Measurements from ENCODE around the gene RIOK3. TPM values are rescaled to one million over a fixed set of nuclear protein-coding genes. Genes with fewer than 3 reads are reported as not detected.
A peak's percentile ranks its signal among the peaks of the same experiment; 100 is the strongest.

The RIOK3 gene
- total and polyA plus RNA-seq, 8 donors: 21.9 to 39.7 (median 36.5) TPM

DNA sequence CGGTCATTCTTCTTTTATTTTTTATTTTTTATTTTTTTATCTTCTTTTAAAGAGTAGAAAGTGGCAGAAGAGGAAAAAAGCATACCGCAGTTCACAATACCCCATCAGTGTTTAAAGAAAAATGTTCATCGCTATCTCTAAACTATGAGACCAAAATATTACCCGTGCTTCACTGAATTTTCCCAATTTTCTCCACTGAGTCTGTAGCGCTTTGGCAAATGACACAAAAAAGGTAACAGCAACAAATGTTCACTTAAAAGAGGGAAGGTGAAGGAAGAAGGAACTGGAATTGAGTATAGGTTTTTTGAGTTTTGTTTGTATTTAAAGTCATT is 15.1 kb upstream of the RIOK3 start:
- Histone ChIP-seq H3K36me3 (no peaks in the 10 kb centered on the region), H3K27me3 (no peaks in the 10 kb centered on the region), H3K9me3 (no peaks in the 10 kb centered on the region), H3K27ac (peak overlapping the region in 1 of 4 donors; percentile 17), H3K4me1 (peaks cover 7 to 15% (median 9%) of the 10 kb centered on the region in 3 donors), H3K4me3 (peak overlapping the region; percentile 48 to 79 (median 78))
- intact Hi-C loops (cut with DNase I): no loop called here
- no peak for FAIRE-seq
- 29 to 33% methylated on average over 5 of the region's 5 CpGs for WGBS, 2 donors
- no peak for TF ChIP-seq CTCF (IDR thresholded peaks at IDR 0.05)
- no peak for ATAC-seq
- DNase-seq: no peak

GRCh38 chr18:23438608-23439366 is 14.3 kb upstream of the RIOK3 start:
- ATAC-seq: no peak
- H3K27ac ChIP-seq: no peak overlapping the region
- TF ChIP-seq CTCF (IDR thresholded peaks at IDR 0.05): no peak
- FAIRE-seq: no peak
- H3K27me3 ChIP-seq: no peaks in the 10 kb centered on the region
- peak overlapping the region in 1 of 4 donors; percentile 79 for H3K4me3 ChIP-seq
- H3K4me1 ChIP-seq: peaks cover 10 to 16% (median 11%) of the 10 kb centered on the region in 3 donors
- no peaks in the 10 kb centered on the region for H3K36me3 ChIP-seq
- H3K9me3 ChIP-seq: no peaks in the 10 kb centered on the region
- no peak for DNase-seq
- WGBS, 2 donors: 78 to 82% methylated on average over 11 of the region's 11 CpGs
- intact Hi-C loops (cut with DNase I): no loop called here

GRCh38 chr18:23440131-23440530 is 13.0 kb upstream of the RIOK3 start:
- 88 to 89% methylated on average over 4 of the region's 4 CpGs for WGBS, 2 donors
- Histone ChIP-seq H3K36me3 (no peaks in the 10 kb centered on the region), H3K4me1 (peaks cover 10 to 16% (median 11%) of the 10 kb centered on the region in 3 donors), H3K27ac (no peak overlapping the region), H3K27me3 (no peaks in the 10 kb centered on the region), H3K4me3 (no peak overlapping the region), H3K9me3 (no peaks in the 10 kb centered on the region)
- DNase-seq: no peak
- FAIRE-seq: no peak
- TF ChIP-seq CTCF (IDR thresholded peaks at IDR 0.05): no peak
- intact Hi-C loops (cut with DNase I): no loop called here
- no peak for ATAC-seq

- no peak for TF ChIP-seq CTCF (IDR thresholded peaks at IDR 0.05)
- no peak overlapping the region for H3K4me3 ChIP-seq
- H3K9me3 ChIP-seq: no peaks in the 10 kb centered on the region
- ATAC-seq (peak; percentile 66 to 90 (median 82)), FAIRE-seq (no peak), DNase-seq (no peak)
- intact Hi-C loops (cut with DNase I): no loop called here
- no peaks in the 10 kb centered on the region for H3K27me3 ChIP-seq
- H3K27ac ChIP-seq: peak overlapping the region in 2 of 4 donors; percentile 32 to 42
- 15 to 16% methylated on average over 3 of the region's 3 CpGs for WGBS, 2 donors
- H3K4me1 ChIP-seq: peaks cover 10 to 11% (median 10%) of the 10 kb centered on the region in 3 donors
- H3K36me3 ChIP-seq: no peaks in the 10 kb centered on the region
Observed at GRCh38 chr18:23442958-23443357, 10.1 kb upstream of the RIOK3 start.

- H3K36me3 ChIP-seq: no peaks in the 10 kb centered on the region
- H3K9me3 ChIP-seq: no peaks in the 10 kb centered on the region
- ATAC-seq (no peak), FAIRE-seq (no peak), DNase-seq (no peak)
- H3K4me3 ChIP-seq: no peak overlapping the region
- no peak for TF ChIP-seq CTCF (IDR thresholded peaks at IDR 0.05)
- peaks cover 0 to 8% (median 5%) of the 10 kb centered on the region in 3 donors for H3K4me1 ChIP-seq
- no peak overlapping the region for H3K27ac ChIP-seq
- no peaks in the 10 kb centered on the region for H3K27me3 ChIP-seq
- WGBS, 2 donors: 72 to 83% methylated on average over 1 of the region's 1 CpG
- intact Hi-C loops (cut with DNase I): no loop called here
Observed at GRCh38 chr18:23448291-23448690, 4.8 kb upstream of the RIOK3 start.

Data from pancreas (tissue), 10 donors.